Fibroblast of skin of left quadriceps (primary cell): ENCODE data around the gene FOXN1.
A peak's percentile ranks its signal among the peaks of the same experiment; 100 is the strongest.
"Not testable (repeated sequence)": the region's sequence is repeated elsewhere in the genome, so short reads cannot be mapped to it uniquely, and the experiment has no call there.

ENCODE experiments used
- DNase-seq, 2 experiments: peaks; one replicate each; pipeline ENCODE4 v3.0.0-alpha.2; 2013; ENCODE audit warnings: low read depth in 2 of 2

The FOXN1 gene

GRCh38 chr17:28573521-28573920, 67.4 kb downstream of the FOXN1 start:
- no peak for DNase-seq

GRCh38 chr17:28573966-28574480, 67.9 kb downstream of the FOXN1 start:
- DNase-seq = no peak

GRCh38 chr17:28574526-28574925, 68.4 kb downstream of the FOXN1 start:
- DNase-seq = no peak

- no peak for DNase-seq
Measured at GRCh38 chr17:28575126-28575795, 69.1 kb downstream of the FOXN1 start.

GRCh38 chr17:28576016-28576415, 69.9 kb downstream of the FOXN1 start:
- DNase-seq = not testable (repeated sequence)

GRCh38 chr17:28576758-28577465, 70.8 kb downstream of the FOXN1 start, which contains the start of gene ALDOC:
Gene ALDOC, minus strand, starts transcription at chr17:28576895. Its CDS starts 1,363 bp downstream, at chr17:28575532.
- DNase-seq = peak; percentile 78

- no peak for DNase-seq
Measured at GRCh38 chr17:28577466-28577824, 71.3 kb downstream of the FOXN1 start.

- DNase-seq = no peak
Measured at GRCh38 chr17:28578246-28579195, 72.4 kb downstream of the FOXN1 start.

- no peak for DNase-seq
Measured at GRCh38 chr17:28579526-28579925, 73.4 kb downstream of the FOXN1 start.

GRCh38 chr17:28580959-28581358, 74.8 kb downstream of the FOXN1 start:
- no peak for DNase-seq

- DNase-seq = no peak
Measured at GRCh38 chr17:28582513-28582912, 76.4 kb downstream of the FOXN1 start.

GRCh38 chr17:28584434-28584833, 78.3 kb downstream of the FOXN1 start:
- DNase-seq = no peak

GRCh38 chr17:28585851-28586250, 79.7 kb downstream of the FOXN1 start:
- no peak for DNase-seq
